ENCODE data around the gene ADGRL1. TPM values are rescaled to one million over a fixed set of nuclear protein-coding genes. Genes with fewer than 3 reads are reported as not detected.

Gene ADGRL1
- total RNA-seq, 1 experiment from 2014 or later, result 88.6 TPM

- Histone ChIP-seq H3K4me3 (replicated peaks in 1 of 2; ENCODE audit: low read depth in 1 of 2, low read length in 2 of 2) (no peak overlapping the region), H3K9ac (ENCODE audit: low read length) (no peak overlapping the region), H3K36me3 (ENCODE audit: control insufficient read depth in 1 of 2, insufficient read depth in 2 of 2, low read length in 2 of 2) (peaks cover 32 to 34% of the 10 kb centered on the region in 2 experiments), H2AFZ (ENCODE audit: low read depth, low read length, poor library complexity, severe bottlenecking) (no peak overlapping the region), H3K9me3 (ENCODE audit: control insufficient read depth in 1 of 2, insufficient read depth in 1 of 2, low read depth in 1 of 2, low read length in 2 of 2) (no peaks in the 10 kb centered on the region), H3K4me1 (ENCODE audit: control insufficient read depth in 1 of 2, insufficient read depth in 2 of 2, low read length in 2 of 2) (peaks cover 5 to 11% of the 10 kb centered on the region in 2 experiments; a peak in 3 of 4 replicates), H3K27me3 (ENCODE audit: insufficient read depth, low read length) (no peaks in the 10 kb centered on the region), H4K20me1 (ENCODE audit: insufficient read depth) (no peaks in the 10 kb centered on the region), H3K4me2 (ENCODE audit: low read length) (no peak overlapping the region), H3K79me2 (ENCODE audit: insufficient read depth, low read length) (no peaks in the 10 kb centered on the region), H3K9me2 (ENCODE audit: insufficient read depth) (no peaks in the 10 kb centered on the region), H3K27ac (ENCODE audit: low read depth, low read length) (no peak overlapping the region; the same call in 1 of the 2 replicates)
- ATAC-seq (no peak), DNase-seq (ENCODE audit: low read depth, low spot score) (no peak)
- TF ChIP-seq ZFX (IDR thresholded peaks at IDR 0.05) (no peak), ZNF274 (IDR thresholded peaks at IDR 0.05; ENCODE audit: low read depth, low read length) (no peak), FOSL1 (IDR thresholded peaks at IDR 0.05; ENCODE audit: low read depth) (no peak)
- CTCF ChIA-PET, result no interaction called here
- RAD21 ChIA-PET (ENCODE audit: low non-redundant PET in 1 of 2, low total read pairs in 2 of 2, uncharacterized antibody in 2 of 2, unreplicated experiment in 2 of 2), result no interaction called here
- intact Hi-C loops (cut with micrococcal nuclease), result no loop called here
- BruUV-seq (replicated peaks), result no TSS peak
- POLR2A ChIA-PET, result no interaction called here
Observed at GRCh38 chr19:14152713-14153112, 53.3 kb downstream of the ADGRL1 start.

- no peaks in the 10 kb centered on the region for H3K9me2 ChIP-seq (ENCODE audit: insufficient read depth)
- intact Hi-C loops (cut with micrococcal nuclease), result no loop called here
- POLR2A ChIA-PET, result no interaction called here
- no peak overlapping the region for H3K9ac ChIP-seq (ENCODE audit: low read length)
- no TSS peak for BruUV-seq (replicated peaks)
- RAD21 ChIA-PET (ENCODE audit: low non-redundant PET in 1 of 2, low total read pairs in 2 of 2, uncharacterized antibody in 2 of 2, unreplicated experiment in 2 of 2), result no interaction called here
- DNase-seq (ENCODE audit: low read depth, low spot score) (no peak), ATAC-seq (no peak)
- no peak overlapping the region for H2AFZ ChIP-seq (ENCODE audit: low read depth, low read length, poor library complexity, severe bottlenecking)
- CTCF ChIA-PET, result no interaction called here
- peaks cover 20 to 31% of the 10 kb centered on the region in 2 experiments for H3K36me3 ChIP-seq (ENCODE audit: control insufficient read depth in 1 of 2, insufficient read depth in 2 of 2, low read length in 2 of 2)
- H3K9me3 ChIP-seq (ENCODE audit: control insufficient read depth in 1 of 2, insufficient read depth in 1 of 2, low read depth in 1 of 2, low read length in 2 of 2), result no peaks in the 10 kb centered on the region
- no peaks in the 10 kb centered on the region for H4K20me1 ChIP-seq (ENCODE audit: insufficient read depth)
- peaks cover 5 to 15% of the 10 kb centered on the region in 2 experiments; a peak in 3 of 4 replicates for H3K4me1 ChIP-seq (ENCODE audit: control insufficient read depth in 1 of 2, insufficient read depth in 2 of 2, low read length in 2 of 2)
- H3K27me3 ChIP-seq (ENCODE audit: insufficient read depth, low read length), result no peaks in the 10 kb centered on the region
- no peak overlapping the region for H3K4me2 ChIP-seq (ENCODE audit: low read length)
- H3K4me3 ChIP-seq (replicated peaks in 1 of 2; ENCODE audit: low read depth in 1 of 2, low read length in 2 of 2), result no peak overlapping the region
- H3K79me2 ChIP-seq (ENCODE audit: insufficient read depth, low read length), result no peaks in the 10 kb centered on the region
- H3K27ac ChIP-seq (ENCODE audit: low read depth, low read length), result no peak overlapping the region
- TF ChIP-seq ATF3 (IDR thresholded peaks at IDR 0.05) (no peak), SRF (IDR thresholded peaks at IDR 0.05; ENCODE audit: low read depth) (no peak), CEBPB (IDR thresholded peaks at IDR 0.05; ENCODE audit: low read depth) (no peak), EGR1 (IDR thresholded peaks at IDR 0.05; ENCODE audit: low read depth) (no peak), EZH2phosphoT487 (IDR thresholded peaks at IDR 0.05; ENCODE audit: borderline replicate concordance) (no peak), CBX3 (IDR thresholded peaks at IDR 0.05; ENCODE audit: low read depth) (no peak), ELF1 (IDR thresholded peaks at IDR 0.05; ENCODE audit: borderline replicate concordance, low read depth) (no peak), RAD21 (IDR thresholded peaks at IDR 0.05; ENCODE audit: low read depth) (no peak), ZFX (IDR thresholded peaks at IDR 0.05) (no peak), TCF7L2 (IDR thresholded peaks at IDR 0.05; ENCODE audit: borderline replicate concordance, extremely low read depth, insufficient read depth, insufficient read length) (no peak), POLR2AphosphoS5 (IDR thresholded peaks at IDR 0.05; ENCODE audit: low read depth, low read length) (no peak), ZBTB33 (IDR thresholded peaks at IDR 0.05; ENCODE audit: extremely low read depth, insufficient replicate concordance, low read length) (no peak), FOSL1 (IDR thresholded peaks at IDR 0.05; ENCODE audit: low read depth) (no peak), SP1 (IDR thresholded peaks at IDR 0.05; ENCODE audit: low read depth) (no peak)
- TF ChIP-seq, protein P1, sequence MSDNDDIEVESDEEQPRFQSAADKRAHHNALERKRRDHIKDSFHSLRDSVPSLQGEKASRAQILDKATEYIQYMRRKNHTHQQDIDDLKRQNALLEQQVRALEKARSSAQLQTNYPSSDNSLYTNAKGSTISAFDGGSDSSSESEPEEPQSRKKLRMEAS (IDR thresholded peaks at IDR 0.05), result no peak
Observed at GRCh38 chr19:14150770-14151661, 55.0 kb downstream of the ADGRL1 start.
